SK-N-SH treated with all-trans-retinoic acid at 6 μM for 48 hours (cell line): ENCODE data around the gene NAGLU.

Experiments used
- ATAC-seq: fragments of 200-7000 bp; cut with Tn5 transposase; 3 replicates; pipeline ENCODE4 v1.9.1; 2020; ENCODE audit warnings: mild to moderate bottlenecking, moderate library complexity
- ARNTL ChIP-seq: fragments of 450-650 bp; formaldehyde crosslinking; IDR thresholded peaks from 2 replicates; pipeline ENCODE4 v1.5.0; 2020; ENCODE audit warnings: low read depth, mild to moderate bottlenecking, moderate library complexity, borderline replicate concordance
- BACH2 ChIP-seq: fragments of 250-450 bp; sonication (Bioruptor Pico); IDR thresholded peaks from 2 replicates; pipeline ENCODE4 v1.9.0; 2021; ENCODE audit warnings: mild to moderate bottlenecking, borderline replicate concordance
- CREB5 ChIP-seq: fragments of 250-450 bp; sonication (Bioruptor Pico); IDR thresholded peaks from 2 replicates; pipeline ENCODE4 v1.5.1; 2020; ENCODE audit warnings: low read depth, mild to moderate bottlenecking, moderate library complexity
- CSDC2 ChIP-seq: fragments of 250-450 bp; sonication (Bioruptor Pico); IDR thresholded peaks from 2 replicates; pipeline ENCODE4 v1.5.0; 2020; ENCODE audit warnings: mild to moderate bottlenecking, moderate library complexity
- ESRRG ChIP-seq: fragments of 250-450 bp; sonication (Bioruptor Pico); IDR thresholded peaks from 2 replicates; pipeline ENCODE4 v1.6.1; 2021; ENCODE audit warnings: mild to moderate bottlenecking
- GLIS3 ChIP-seq: fragments of 250-450 bp; sonication (Bioruptor Pico); IDR thresholded peaks from 2 replicates; pipeline ENCODE4 v1.5.0; 2020; ENCODE audit warnings: mild to moderate bottlenecking, moderate library complexity
- ISL1 ChIP-seq: fragments of 250-450 bp; sonication (Bioruptor Pico); IDR thresholded peaks from 2 replicates; pipeline ENCODE4 v2.1.2; 2022; ENCODE audit warnings: mild to moderate bottlenecking, moderate library complexity
- OSR1 ChIP-seq: fragments of 250-450 bp; sonication (Bioruptor Pico); IDR thresholded peaks from 2 replicates; pipeline ENCODE4 v1.8.0; 2022; ENCODE audit warnings: moderate library complexity, mild to moderate bottlenecking, inconsistent platforms
- PATZ1 ChIP-seq: fragments of 250-450 bp; sonication (Bioruptor Pico); IDR thresholded peaks from 2 replicates; pipeline ENCODE4 v1.8.0; 2020; ENCODE audit warnings: mild to moderate bottlenecking, moderate library complexity, borderline replicate concordance
- POU6F1 ChIP-seq: fragments of 250-450 bp; sonication (Bioruptor Pico); IDR thresholded peaks from 2 replicates; pipeline ENCODE4 v1.8.0; 2021; ENCODE audit warnings: low read depth, mild to moderate bottlenecking, moderate library complexity, borderline replicate concordance
- RARB ChIP-seq: fragments of 250-450 bp; sonication (Bioruptor Pico); IDR thresholded peaks from 2 replicates; pipeline ENCODE4 v1.8.0; 2021; ENCODE audit warnings: mild to moderate bottlenecking, moderate library complexity
- SNAI2 ChIP-seq: fragments of 250-450 bp; sonication (Bioruptor Pico); IDR thresholded peaks from 2 replicates; pipeline ENCODE4 v1.5.0; 2020; ENCODE audit warnings: mild to moderate bottlenecking, moderate library complexity
- TCF4 ChIP-seq: fragments of 250-450 bp; sonication (Bioruptor Pico); IDR thresholded peaks from 2 replicates; pipeline ENCODE4 v1.8.0; 2021; ENCODE audit warnings: mild to moderate bottlenecking, moderate library complexity, borderline replicate concordance
- TOX ChIP-seq: fragments of 250-450 bp; sonication (Bioruptor Pico); IDR thresholded peaks from 2 replicates; pipeline ENCODE4 v1.8.0; 2021; ENCODE audit warnings: mild to moderate bottlenecking, moderate library complexity, borderline replicate concordance
- TSHZ2 ChIP-seq: fragments of 250-450 bp; sonication (Bioruptor Pico); IDR thresholded peaks from 2 replicates; pipeline ENCODE4 v1.5.0; 2020; ENCODE audit warnings: mild to moderate bottlenecking, moderate library complexity
- ZC3H10 ChIP-seq: fragments of 250-450 bp; sonication (Bioruptor Pico); IDR thresholded peaks from 2 replicates; pipeline ENCODE4 v1.5.1; 2021; ENCODE audit warnings: mild to moderate bottlenecking, moderate library complexity
- ZFP3 ChIP-seq: fragments of 250-450 bp; sonication (Bioruptor Pico); IDR thresholded peaks from 2 replicates; pipeline ENCODE4 v1.5.0; 2020; ENCODE audit warnings: mild to moderate bottlenecking, moderate library complexity
- ZFP30 ChIP-seq: fragments of 450-650 bp; formaldehyde crosslinking; IDR thresholded peaks from 2 replicates; pipeline ENCODE4 v1.5.0; 2022; ENCODE audit warnings: mild to moderate bottlenecking, moderate library complexity
- ZNF565 ChIP-seq: fragments of 450-650 bp; formaldehyde crosslinking; conservative IDR thresholded peaks from 2 replicates; pipeline ENCODE4 v1.5.0; 2020; ENCODE audit warnings: low read depth, mild to moderate bottlenecking, moderate library complexity
- ZNF70 ChIP-seq: fragments of 450-650 bp; formaldehyde crosslinking; IDR thresholded peaks from 2 replicates; pipeline ENCODE4 v1.5.0; 2020; ENCODE audit warnings: mild to moderate bottlenecking, moderate library complexity
- ZNF8 ChIP-seq: fragments of 450-650 bp; formaldehyde crosslinking; IDR thresholded peaks from 2 replicates; pipeline ENCODE4 v1.5.0; 2020; ENCODE audit warnings: mild to moderate bottlenecking, moderate library complexity

The NAGLU gene

GRCh38 chr17:42543190-42544079 is 7.4 kb downstream of the NAGLU start (continued):
- TF ChIP-seq ZNF8 (no peak), CREB5 (no peak)

- TF ChIP-seq ZNF565 (CRISPR knock-in tag): no peak
- no peak for TF ChIP-seq RARB (CRISPR knock-in tag)
- no peak for TF ChIP-seq BACH2
- TF ChIP-seq GLIS3 (CRISPR knock-in tag): no peak
- TF ChIP-seq ZNF70 (CRISPR knock-in tag): no peak
- no peak for TF ChIP-seq OSR1 (CRISPR knock-in tag)
- TF ChIP-seq TCF4 (CRISPR knock-in tag): no peak
- TF ChIP-seq CSDC2 (CRISPR knock-in tag): no peak
- no peak for TF ChIP-seq ZFP3 (CRISPR knock-in tag)
- ATAC-seq: no peak
Measured at GRCh38 chr17:42544874-42545283, 8.8 kb downstream of the NAGLU start.

GRCh38 chr17:42545755-42546505 is 9.9 kb downstream of the NAGLU start:
- ATAC-seq: peak; percentile 18

GRCh38 chr17:42547001-42547461 is 11.0 kb downstream of the NAGLU start:
- peak; percentile 12 for ATAC-seq
- TF ChIP-seq CSDC2 (CRISPR knock-in tag) (no peak), POU6F1 (CRISPR knock-in tag) (no peak), OSR1 (CRISPR knock-in tag) (no peak), ZNF8 (no peak), CREB5 (no peak), BACH2 (no peak), ZC3H10 (CRISPR knock-in tag) (no peak), ZNF70 (CRISPR knock-in tag) (no peak), ZNF565 (CRISPR knock-in tag) (no peak), SNAI2 (CRISPR knock-in tag) (no peak), TSHZ2 (no peak), ZFP3 (CRISPR knock-in tag) (no peak), ESRRG (CRISPR knock-in tag) (no peak), TOX (CRISPR knock-in tag) (no peak), RARB (CRISPR knock-in tag) (no peak), ZFP30 (no peak)

GRCh38 chr17:42547698-42548069 is 11.6 kb downstream of the NAGLU start:
- no peak for ATAC-seq
- no peak for TF ChIP-seq CREB5
- TF ChIP-seq GLIS3 (CRISPR knock-in tag): no peak
- no peak for TF ChIP-seq TOX (CRISPR knock-in tag)
- no peak for TF ChIP-seq ARNTL (CRISPR knock-in tag)
- TF ChIP-seq PATZ1 (CRISPR knock-in tag): no peak
- TF ChIP-seq OSR1 (CRISPR knock-in tag): no peak
- TF ChIP-seq ZFP30: no peak
- TF ChIP-seq ZC3H10 (CRISPR knock-in tag): no peak
- no peak for TF ChIP-seq ESRRG (CRISPR knock-in tag)
- TF ChIP-seq BACH2: no peak
- TF ChIP-seq ZNF70 (CRISPR knock-in tag): no peak
- no peak for TF ChIP-seq ISL1 (CRISPR knock-in tag)
